ENCODE measurements around the gene FGG.

FGG gene

DNA sequence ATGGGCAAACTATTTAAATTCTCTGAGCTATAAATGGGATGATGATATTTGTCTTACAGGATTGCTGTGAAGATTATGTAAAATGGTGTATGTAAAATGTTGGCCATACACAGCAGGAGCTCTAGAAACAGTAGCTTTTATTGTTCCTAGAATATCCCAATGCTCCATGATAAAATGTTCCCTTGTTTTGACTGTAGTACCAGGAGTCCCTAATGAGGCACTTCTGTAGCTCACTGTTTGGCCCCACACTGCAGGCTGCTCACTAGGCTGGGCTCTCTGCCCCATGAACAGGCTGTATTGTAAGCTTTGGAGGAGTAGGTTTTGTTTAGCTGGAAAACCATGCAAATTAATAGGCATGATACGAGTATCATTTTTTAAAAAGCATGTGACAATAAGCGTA lies 18.6 kb downstream of the FGG start:
- no peak overlapping the region for H3K4me3 ChIP-seq (ENCODE audit: low read depth, low read length)
- TF ChIP-seq, protein P1, sequence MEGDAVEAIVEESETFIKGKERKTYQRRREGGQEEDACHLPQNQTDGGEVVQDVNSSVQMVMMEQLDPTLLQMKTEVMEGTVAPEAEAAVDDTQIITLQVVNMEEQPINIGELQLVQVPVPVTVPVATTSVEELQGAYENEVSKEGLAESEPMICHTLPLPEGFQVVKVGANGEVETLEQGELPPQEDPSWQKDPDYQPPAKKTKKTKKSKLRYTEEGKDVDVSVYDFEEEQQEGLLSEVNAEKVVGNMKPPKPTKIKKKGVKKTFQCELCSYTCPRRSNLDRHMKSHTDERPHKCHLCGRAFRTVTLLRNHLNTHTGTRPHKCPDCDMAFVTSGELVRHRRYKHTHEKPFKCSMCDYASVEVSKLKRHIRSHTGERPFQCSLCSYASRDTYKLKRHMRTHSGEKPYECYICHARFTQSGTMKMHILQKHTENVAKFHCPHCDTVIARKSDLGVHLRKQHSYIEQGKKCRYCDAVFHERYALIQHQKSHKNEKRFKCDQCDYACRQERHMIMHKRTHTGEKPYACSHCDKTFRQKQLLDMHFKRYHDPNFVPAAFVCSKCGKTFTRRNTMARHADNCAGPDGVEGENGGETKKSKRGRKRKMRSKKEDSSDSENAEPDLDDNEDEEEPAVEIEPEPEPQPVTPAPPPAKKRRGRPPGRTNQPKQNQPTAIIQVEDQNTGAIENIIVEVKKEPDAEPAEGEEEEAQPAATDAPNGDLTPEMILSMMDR (IDR thresholded peaks at IDR 0.05; ENCODE audit: borderline replicate concordance, insufficient read depth, low read depth, low read length), result no peak

DNA sequence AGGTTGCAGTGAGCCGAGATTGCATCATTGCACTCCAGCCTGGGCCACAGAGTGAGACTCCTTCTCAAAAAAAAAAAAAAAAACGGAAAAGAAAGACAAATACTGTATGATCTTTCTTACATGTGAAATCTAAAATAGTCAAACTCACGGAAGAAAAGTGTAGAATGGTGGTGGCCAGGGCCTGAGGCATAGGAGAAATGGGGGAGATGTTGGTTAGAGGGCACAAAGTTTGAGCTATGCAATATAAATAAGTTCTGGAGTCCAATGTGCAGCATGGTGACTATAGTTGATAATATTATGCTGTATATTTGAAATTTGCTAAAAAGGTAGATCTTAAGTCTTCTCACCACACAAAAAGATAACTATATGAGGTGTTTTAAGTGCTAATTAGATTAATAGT lies 20.6 kb downstream of the FGG start:
- TF ChIP-seq, protein P1 (IDR thresholded peaks at IDR 0.05; ENCODE audit: borderline replicate concordance, insufficient read depth, low read depth, low read length), result no peak
- no peak overlapping the region for H3K4me3 ChIP-seq (ENCODE audit: low read depth, low read length)

DNA sequence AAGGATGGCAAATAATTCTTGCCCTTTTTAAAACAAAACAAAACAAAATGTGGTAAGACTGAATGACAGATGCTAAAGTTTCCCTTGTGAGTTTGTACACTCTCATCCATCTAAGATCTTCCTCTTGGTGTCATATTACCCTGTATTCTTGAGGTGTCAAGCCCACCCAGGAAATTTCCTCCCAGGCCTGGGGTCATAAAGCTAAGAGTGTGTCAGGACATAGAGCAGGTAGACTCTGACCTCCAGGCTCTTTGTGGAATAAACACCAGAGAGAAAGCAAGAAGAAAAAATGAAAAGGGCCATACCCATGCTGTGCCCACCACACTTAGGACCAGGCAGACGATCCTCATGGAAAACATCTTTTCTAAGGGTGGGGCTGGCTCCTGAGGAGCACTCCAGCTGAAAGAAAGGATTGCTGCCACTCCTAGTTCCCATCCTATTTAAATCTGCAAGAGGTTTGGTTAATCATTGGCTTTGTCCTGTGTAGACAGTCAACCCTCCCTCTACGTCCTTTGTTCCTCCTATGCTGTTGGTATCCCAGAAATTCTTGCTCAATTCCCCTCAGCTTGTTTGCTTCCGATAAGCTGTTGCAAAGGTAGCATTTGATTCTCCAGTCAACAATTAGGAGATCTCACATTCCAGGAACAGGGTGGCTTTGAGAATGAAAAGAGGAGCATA lies 22.0 kb downstream of the FGG start, which contains the start of gene FGA:
Gene FGA, minus strand, starts transcription at position 414 of the 678 bp plus-strand sequence. Its CDS starts 55 bp downstream, at position 359.
- TF ChIP-seq, protein P1 (IDR thresholded peaks at IDR 0.05; ENCODE audit: borderline replicate concordance, insufficient read depth, low read depth, low read length), result no peak
- H3K4me3 ChIP-seq (ENCODE audit: low read depth, low read length), result no peak within 1 kb of the TSS

DNA sequence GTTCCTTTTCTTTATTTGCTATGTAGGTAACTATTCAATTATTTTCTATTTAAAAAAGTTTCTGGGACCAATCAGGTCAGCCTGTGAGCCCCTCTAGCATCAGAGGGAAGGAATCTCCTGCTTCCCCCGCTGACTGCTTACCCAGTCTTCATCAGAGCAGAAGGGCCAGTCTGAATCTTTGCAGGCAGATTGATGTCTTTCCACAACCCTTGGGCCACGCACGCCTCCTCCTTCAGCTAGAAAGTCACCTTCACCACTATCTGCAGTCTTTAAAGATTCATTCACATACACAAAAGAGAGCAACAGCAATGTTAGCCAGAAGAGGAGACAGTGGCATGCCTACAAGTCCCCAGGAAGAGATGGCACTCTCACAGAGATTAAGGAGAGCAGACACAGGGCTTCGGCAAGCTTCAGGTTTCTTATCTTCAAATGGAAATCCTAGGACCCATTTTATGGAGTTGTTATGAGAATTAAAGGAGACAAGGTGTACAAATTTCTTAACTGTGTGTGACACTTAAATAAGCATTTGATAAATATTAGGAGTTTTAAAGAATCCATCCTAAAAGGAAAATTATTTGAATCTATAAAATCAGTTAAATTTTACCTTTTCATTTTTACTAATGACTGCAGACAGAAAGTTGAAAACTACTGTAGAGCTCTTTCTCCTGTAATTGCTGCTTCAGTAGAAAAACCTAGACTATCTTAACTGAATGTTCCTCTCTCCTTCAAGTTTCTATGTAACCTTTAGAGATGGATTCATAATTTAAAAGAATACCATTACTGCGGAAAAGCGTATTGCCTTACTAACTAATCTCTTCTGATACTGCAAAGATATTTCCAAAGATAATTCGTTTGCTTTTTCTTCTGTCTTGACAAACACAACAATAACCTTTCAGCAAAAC lies 22.9 kb downstream of the FGG start:
- H3K4me3 ChIP-seq (ENCODE audit: low read depth, low read length), result no peak overlapping the region
- TF ChIP-seq, protein P1 (IDR thresholded peaks at IDR 0.05; ENCODE audit: borderline replicate concordance, insufficient read depth, low read depth, low read length), result no peak

DNA sequence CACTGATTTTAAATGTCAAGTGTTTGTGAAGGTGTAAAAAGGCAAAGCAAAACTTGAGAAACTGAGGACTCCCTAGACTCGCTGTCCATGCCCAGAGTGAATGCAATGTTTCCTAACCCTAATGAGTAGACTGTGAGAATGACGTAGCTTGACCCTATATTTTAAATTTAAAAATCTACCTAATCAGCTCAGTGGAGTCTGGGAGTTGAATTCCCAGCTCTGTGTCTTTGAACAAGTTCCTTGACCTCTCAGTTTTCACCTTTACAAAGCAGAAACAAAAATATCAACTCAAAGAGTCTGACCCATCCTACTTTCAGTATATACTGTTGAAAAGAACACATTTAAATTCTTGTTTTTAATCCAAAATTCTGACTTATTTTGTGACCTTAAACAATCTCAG lies 24.3 kb downstream of the FGG start:
- TF ChIP-seq, protein P1 (IDR thresholded peaks at IDR 0.05; ENCODE audit: borderline replicate concordance, insufficient read depth, low read depth, low read length), result no peak
- H3K4me3 ChIP-seq (ENCODE audit: low read depth, low read length), result no peak overlapping the region

- TF ChIP-seq, protein P1 (IDR thresholded peaks at IDR 0.05; ENCODE audit: borderline replicate concordance, insufficient read depth, low read depth, low read length), result no peak
- no peak overlapping the region for H3K4me3 ChIP-seq (ENCODE audit: low read depth, low read length)
Measured at GRCh38 chr4:154586296-154587033, 26.0 kb downstream of the FGG start.

Data from GM12875 (cell line).